GM12878 (cell line): ENCODE measurements around the gene IL17A. TPM values are rescaled to one million over a fixed set of nuclear protein-coding genes. Genes with fewer than 3 reads are reported as not detected.

Source experiments
- ATAC-seq: fragments of 200-7000 bp; cut with Tn5 transposase; 3 replicates; pipeline ENCODE4 v1.9.1; 2020; ENCODE audit warnings: mild to moderate bottlenecking, moderate library complexity
- BruUV-seq: library from RNA; stranded (reverse); fragments of 400-500 nt; replicated peaks from 2 replicates; lab custom pipeline; 2021; lab: Mats Ljungman, UMichigan
- CTCF ChIA-PET: fragments of 300-600 bp; sonication (Branson Sonifier 250); formaldehyde crosslinking; extraction: SDS; loops from one replicate; lab custom pipeline; 2021; ENCODE audit warnings: inconsistent platforms; lab: Yijun Ruan, JAX
- POLR2A ChIA-PET: fragments of 350-600 bp; formaldehyde crosslinking; extraction: SDS; loops from one replicate; lab custom pipeline; 2021; ENCODE audit warnings: inconsistent platforms; lab: Charles Lee
- RAD21 ChIA-PET: fragments of 300-600 bp; sonication (Branson Sonifier 250); formaldehyde crosslinking; loops from one replicate; lab custom pipeline; 2023; ENCODE audit warnings: antibody characterized with exemption; ENCODE audit not compliant: unreplicated experiment; lab: Charles Lee
- SMC1A ChIA-PET: fragments of 300-600 bp; sonication (Branson Sonifier 250); formaldehyde crosslinking; loops from one replicate; lab custom pipeline; 2023; ENCODE audit not compliant: unreplicated experiment, uncharacterized antibody; lab: Charles Lee
- DNase-seq: peaks from one replicate; pipeline ENCODE4 v3.0.0-alpha.2; 2011; ENCODE audit warnings: low read depth, low spot score
- FAIRE-seq: peaks from 3 replicates; lab custom pipeline; 2011; peaks lifted over from hg19 to GRCh38; lab: Jason Lieb, UNC
- H2AFZ ChIP-seq: 2 replicates; pipeline ENCODE4 v1.6.0; 2011; ENCODE audit warnings: low read depth, low read length, control low read depth; ENCODE audit not compliant: control insufficient read depth
- H3K27ac ChIP-seq: 2 replicates; pipeline ENCODE4 v1.5.1; 2011; ENCODE audit warnings: control low read depth; ENCODE audit not compliant: control insufficient read depth, insufficient read depth
- H3K27me3 ChIP-seq, 2 experiments: replicated peaks in 1 of 2; 2 replicates each; pipeline versions ENCODE4 v1.6.0 to v1.6.1; 2011; ENCODE audit warnings: low read length in 1 of 2; ENCODE audit not compliant: control insufficient read depth in 2 of 2, insufficient read depth in 2 of 2
- H3K36me3 ChIP-seq, 2 experiments: 2 replicates each; pipeline ENCODE4 v1.5.1; 2011; ENCODE audit warnings: low read length in 1 of 2; ENCODE audit not compliant: control insufficient read depth in 2 of 2, insufficient read depth in 2 of 2
- H3K4me1 ChIP-seq: 2 replicates; pipeline ENCODE4 v1.6.1; 2011; ENCODE audit warnings: mild to moderate bottlenecking, low read length, moderate library complexity, mixed read lengths; ENCODE audit not compliant: control insufficient read depth, insufficient read depth
- H3K4me2 ChIP-seq: 2 replicates; pipeline ENCODE4 v1.6.0; 2011; ENCODE audit warnings: control low read depth; ENCODE audit not compliant: control insufficient read depth, insufficient read depth
- H3K4me3 ChIP-seq: fragments of 200-600 bp; sonication (generic); 2 replicates; pipeline ENCODE4 v1.5.1; 2016
- H3K79me2 ChIP-seq: 2 replicates; pipeline ENCODE4 v1.6.0; 2011; ENCODE audit warnings: low read length; ENCODE audit not compliant: control insufficient read depth, insufficient read depth
- H3K9ac ChIP-seq: 2 replicates; pipeline ENCODE4 v1.8.0; 2011; ENCODE audit warnings: low read length, control low read depth, mixed read lengths; ENCODE audit not compliant: control insufficient read depth, insufficient read depth
- H3K9me3 ChIP-seq: replicated peaks from 3 replicates; pipeline ENCODE4 v1.5.1; 2011; ENCODE audit warnings: mild to moderate bottlenecking, low read length; ENCODE audit not compliant: control insufficient read depth, insufficient read depth
- H4K20me1 ChIP-seq: 2 replicates; pipeline ENCODE4 v1.6.0; 2011; ENCODE audit not compliant: control insufficient read depth, insufficient read depth
- ATF3 ChIP-seq: IDR thresholded peaks from 2 replicates; pipeline ENCODE4 v1.6.1; 2011; ENCODE audit warnings: low read depth, mild to moderate bottlenecking, low read length, moderate library complexity, borderline replicate concordance; ENCODE audit errors: extremely low read depth
- BACH1 ChIP-seq: fragments of 450-650 bp; IDR thresholded peaks from 2 replicates; pipeline ENCODE4 v1.6.1; 2017; ENCODE audit warnings: mild to moderate bottlenecking, borderline replicate concordance
- BHLHE40 ChIP-seq, 2 experiments: fragments of 450-650 bp in 1 of 2; IDR thresholded peaks; 2 replicates each; pipeline ENCODE4 v1.6.1; 2011 to 2017; ENCODE audit warnings: low read depth in 2 of 2, borderline replicate concordance in 1 of 2, improper control_type of control experiment in 1 of 2, low read length in 1 of 2, mild to moderate bottlenecking in 1 of 2
- BRCA1 ChIP-seq: IDR thresholded peaks from 2 replicates; pipeline ENCODE4 v1.6.1; 2011; ENCODE audit warnings: low read depth, low read length, improper control_type of control experiment
- GABPA ChIP-seq: IDR thresholded peaks from 2 replicates; pipeline ENCODE4 v1.6.1; 2014; ENCODE audit warnings: antibody characterized with exemption, low read depth, mild to moderate bottlenecking, inconsistent platforms
- HDAC6 ChIP-seq: fragments of 200-600 bp; sonication (generic); IDR thresholded peaks from one replicate; pipeline ENCODE4 v1.8.0; 2017; ENCODE audit warnings: antibody characterized with exemption; ENCODE audit not compliant: unreplicated experiment
- NR2C2 ChIP-seq: IDR thresholded peaks from 2 replicates; pipeline ENCODE4 v1.6.1; 2011; ENCODE audit warnings: borderline replicate concordance, low read depth; ENCODE audit not compliant: control insufficient read depth, insufficient read length
- POLR2AphosphoS5 ChIP-seq: IDR thresholded peaks from 2 replicates; pipeline ENCODE4 v1.6.1; 2011; ENCODE audit warnings: mild to moderate bottlenecking, low read length, inconsistent platforms
- SIN3A ChIP-seq: IDR thresholded peaks from 2 replicates; pipeline ENCODE4 v1.6.1; 2012; ENCODE audit warnings: low read depth, low read length, improper control_type of control experiment
- ZNF687 ChIP-seq: fragments of 450-650 bp; IDR thresholded peaks from 2 replicates; pipeline ENCODE4 v1.6.1; 2017; ENCODE audit warnings: mild to moderate bottlenecking, moderate library complexity
- WGBS: methylation state at CpG from one replicate; pipeline ENCODE4 v1.1.6; 2016; ENCODE audit warnings: low lambda C conversion rate; ENCODE audit not compliant: insufficient replicate concordance, insufficient coverage; ENCODE audit errors: missing lambda C conversion rate; 5-methylcytosine and 5-hydroxymethylcytosine counted together
- in situ Hi-C: fragments of 300-500 bp; cut with MboI; formaldehyde crosslinking; loops from 9 replicates; pipeline ENCODE4 v1.14.3; 2018; ENCODE audit warnings: mixed read lengths
- intact Hi-C: fragments of 100-400 bp; cut with micrococcal nuclease; formaldehyde crosslinking; loops from one replicate; pipeline ENCODE4 v1.14.2; 2022; ENCODE audit not compliant: unreplicated experiment
- polyA plus RNA-seq, 11 experiments: library from polyadenylated mRNA; depleted of rRNA in 4 of 11; unstranded in 6 of 11; stranded (reverse) in 5 of 11; fragments of >200 nt; fragmentation: Nextera tagmentation in 4 of 11; fragmentation: Illumina TruSeq in 1 of 11; extraction: Ambion mirVana in 4 of 11; extraction: Trizol in 1 of 11; gene quantifications; 1 replicate in 1 of 11; 2 replicates in 10 of 11; pipeline versions ENCODE4 v1.2.1 to v1.2.3, GENCODE V29; 2011 to 2016; ENCODE audit warnings: inconsistent platforms in 2 of 11, missing spikeins in 2 of 11, low read depth in 1 of 11
- total RNA-seq, 4 experiments: library from RNA; depleted of rRNA in 3 of 4; stranded (reverse); fragments of >200 nt in 3 of 4; fragmentation: Illumina TruSeq in 1 of 4; extraction: Trizol in 1 of 4; gene quantifications; 2 replicates each; pipeline versions ENCODE4 v1.2.1 to v1.2.3, GENCODE V29; 2013 to 2021

The IL17A gene
- total and polyA plus RNA-seq, 10 of the 15 experiments (the other 5 are each of a cell fraction or from before 2014, with no cell fraction given) = not detected

GRCh38 chr6:52174118-52174517 lies 12.1 kb upstream of the IL17A start:
- Histone ChIP-seq H2AFZ (no peak overlapping the region), H3K9ac (no peak overlapping the region), H4K20me1 (no peaks in the 10 kb centered on the region), H3K4me1 (peaks cover 6% of the 10 kb centered on the region), H3K9me3 (peaks cover 2% of the 10 kb centered on the region), H3K27ac (no peak overlapping the region), H3K4me3 (no peak overlapping the region), H3K27me3 (no peaks in the 10 kb centered on the region), H3K4me2 (no peak overlapping the region), H3K79me2 (no peaks in the 10 kb centered on the region), H3K36me3 (no peaks in the 10 kb centered on the region)
- ChIA-PET CTCF (interaction anchor here (1.1 to 3.0 kb wide), 6 partner anchors 11 to 226 kb away, joined by 3 to 15 read pairs (median 4); partner anchors contain the start of gene IL17A), RAD21 (interaction anchor here (1.4 kb wide), 1 partner anchor 60 kb away, joined by 5 read pairs; no protein-coding TSS in a partner anchor), POLR2A (no interaction called here), SMC1A (interaction anchor here (0.6 to 1.8 kb wide), 2 partner anchors 10 to 1473 kb away, joined by 3 to 5 read pairs; no protein-coding TSS in a partner anchor)
- BruUV-seq = no TSS peak
- ATAC-seq (no peak), FAIRE-seq (no peak), DNase-seq (no peak)
- WGBS = 61% methylated on average over 3 of the region's 3 CpGs
- in situ Hi-C loops (no loop called here), intact Hi-C loops (no loop called here)
- TF ChIP-seq ZNF687 (no peak), GABPA (no peak), ATF3 (no peak), BACH1 (no peak), SIN3A (no peak), BHLHE40 (IDR thresholded peaks at IDR 0.05; ENCODE audit: borderline replicate concordance in 1 of 2, low read depth in 2 of 2, low read length in 1 of 2) (no peak), POLR2AphosphoS5 (no peak), NR2C2 (no peak), HDAC6 (no peak), BRCA1 (no peak)
